ENCODE data around the gene OR1M1.

OR1M1 gene

GRCh38 chr19:9144920-9145319 lies 58.1 kb downstream of the OR1M1 start:
- no peak for TF ChIP-seq CTCF (IDR thresholded peaks at IDR 0.05; ENCODE audit: insufficient read depth, low read length, poor library complexity, severe bottlenecking)
- no peaks in the 10 kb centered on the region for H3K27me3 ChIP-seq (replicated peaks; ENCODE audit: control insufficient read depth, insufficient read depth, low read length)
- peaks cover 8% of the 10 kb centered on the region for H3K36me3 ChIP-seq (ENCODE audit: control insufficient read depth, insufficient read depth, low read length)
- DNase-seq (ENCODE audit: extremely low read depth, insufficient read length) = no peak
- H3K4me3 ChIP-seq (replicated peaks; ENCODE audit: low read depth, low read length) = no peak overlapping the region

Data from GM06990 (cell line).